HEK293 (cell line): ENCODE results near the gene KCNK4.
A peak's percentile ranks its signal among the peaks of the same experiment; 100 is the strongest.
"Not testable (repeated sequence)": the region's sequence is repeated elsewhere in the genome, so short reads cannot be mapped to it uniquely, and the experiment has no call there.

Experiments used
- CTCF ChIA-PET: fragments of 350-600 bp; formaldehyde crosslinking; extraction: SDS; loops from one replicate; lab custom pipeline; 2021; ENCODE audit warnings: antibody characterized with exemption; lab: Yijun Ruan, JAX
- POLR2A ChIA-PET: fragments of 300-600 bp; formaldehyde crosslinking; extraction: SDS; loops from one replicate; lab custom pipeline; 2020; ENCODE audit warnings: antibody characterized with exemption, inconsistent platforms; lab: Yijun Ruan, JAX
- H3K27ac ChIP-seq: fragments of 200-500 bp; sonication (Bioruptor generic); 2 replicates; pipeline ENCODE4 v1.5.1; 2014; ENCODE audit warnings: low read depth, low read length, control low read depth, inconsistent platforms; ENCODE audit errors: extremely low read depth
- H3K36me3 ChIP-seq, 2 experiments: fragments of 200-500 bp in 1 of 2; sonication (Bioruptor generic) in 1 of 2; 1 replicate in 1 of 2; 2 replicates in 1 of 2; pipeline ENCODE4 v1.5.1; 2014 to 2017; ENCODE audit warnings: inconsistent platforms in 2 of 2, low read length in 2 of 2; ENCODE audit not compliant: control insufficient read depth in 2 of 2, insufficient read depth in 1 of 2
- H3K4me1 ChIP-seq: fragments of 200-500 bp; sonication (Bioruptor generic); 2 replicates; pipeline ENCODE4 v1.5.1; 2014; ENCODE audit warnings: mild to moderate bottlenecking, low read length, inconsistent platforms; ENCODE audit not compliant: control insufficient read depth, insufficient read depth
- H3K4me3 ChIP-seq: 2 replicates; pipeline ENCODE4 v1.5.1; 2011; ENCODE audit warnings: low read depth, mild to moderate bottlenecking, control low read depth, low read length, moderate library complexity
- H3K9me3 ChIP-seq: fragments of 200-500 bp; sonication (Bioruptor generic); 2 replicates; pipeline ENCODE4 v1.5.1; 2014; ENCODE audit warnings: low read depth, low read length, inconsistent platforms; ENCODE audit not compliant: control insufficient read depth, insufficient read depth
- KLF10 ChIP-seq: fragments of 450-650 bp; IDR thresholded peaks from 2 replicates; pipeline ENCODE4 v1.5.1; 2018; ENCODE audit warnings: missing biosample characterization, mild to moderate bottlenecking, missing genetic modification characterization
- MZF1 ChIP-seq: fragments of 450-650 bp; formaldehyde crosslinking; IDR thresholded peaks from 2 replicates; pipeline ENCODE4 v1.5.1; 2017; ENCODE audit warnings: missing biosample characterization, missing genetic modification characterization, borderline replicate concordance
- WT1 ChIP-seq: fragments of 450-650 bp; formaldehyde crosslinking; IDR thresholded peaks from 2 replicates; pipeline ENCODE4 v1.5.1; 2016; ENCODE audit warnings: missing biosample characterization, missing genetic modification characterization
- ZBTB26 ChIP-seq: fragments of 450-650 bp; formaldehyde crosslinking; optimal IDR thresholded peaks from 2 replicates; pipeline ENCODE3; 2016; ENCODE audit warnings: missing biosample characterization, mild to moderate bottlenecking, missing genetic modification characterization
- ZEB2 ChIP-seq: fragments of 450-650 bp; formaldehyde crosslinking; IDR thresholded peaks from 2 replicates; pipeline ENCODE4 v1.5.1; 2016; ENCODE audit warnings: missing biosample characterization, missing genetic modification characterization
- ZFP69B ChIP-seq: fragments of 450-650 bp; formaldehyde crosslinking; IDR thresholded peaks from 2 replicates; pipeline ENCODE4 v1.5.1; 2016; ENCODE audit warnings: missing biosample characterization, missing genetic modification characterization
- ZNF19 ChIP-seq: fragments of 450-650 bp; formaldehyde crosslinking; IDR thresholded peaks from 2 replicates; pipeline ENCODE4; 2016; ENCODE audit warnings: missing biosample characterization, missing genetic modification characterization, low read depth
- ZNF24 ChIP-seq: fragments of 450-650 bp; formaldehyde crosslinking; IDR thresholded peaks from 2 replicates; pipeline ENCODE4 v1.5.1; 2016; ENCODE audit warnings: missing biosample characterization, missing genetic modification characterization
- ZNF26 ChIP-seq: fragments of 450-650 bp; formaldehyde crosslinking; IDR thresholded peaks from 2 replicates; pipeline ENCODE4 v1.5.1; 2016; ENCODE audit warnings: missing biosample characterization, missing genetic modification characterization
- ZNF324 ChIP-seq: fragments of 450-650 bp; formaldehyde crosslinking; IDR thresholded peaks from 2 replicates; pipeline ENCODE4 v1.5.1; 2016; ENCODE audit warnings: missing biosample characterization, missing genetic modification characterization
- ZNF404 ChIP-seq: fragments of 450-650 bp; formaldehyde crosslinking; IDR thresholded peaks from 2 replicates; pipeline ENCODE4 v1.5.1; 2017; ENCODE audit warnings: missing biosample characterization, missing genetic modification characterization
- ZNF510 ChIP-seq: fragments of 450-650 bp; formaldehyde crosslinking; IDR thresholded peaks from 2 replicates; pipeline ENCODE4 v1.5.1; 2018; ENCODE audit warnings: mild to moderate bottlenecking, missing genetic modification characterization, missing biosample characterization; ENCODE audit not compliant: insufficient replicate concordance
- ZNF747 ChIP-seq: fragments of 450-650 bp; formaldehyde crosslinking; IDR thresholded peaks from 2 replicates; pipeline ENCODE4 v1.5.1; 2016; ENCODE audit warnings: missing biosample characterization, missing genetic modification characterization
- ZNF843 ChIP-seq: fragments of 450-650 bp; formaldehyde crosslinking; IDR thresholded peaks from 2 replicates; pipeline ENCODE4 v1.5.1; 2016; ENCODE audit warnings: missing biosample characterization, missing genetic modification characterization
- TF ChIP-seq, protein P1 (sequence below): fragments of 450-650 bp; formaldehyde crosslinking; IDR thresholded peaks from 2 replicates; pipeline ENCODE4 v1.5.1; 2016; ENCODE audit warnings: missing biosample characterization, missing genetic modification characterization
- TF ChIP-seq, protein P2 (sequence below): fragments of 450-650 bp; formaldehyde crosslinking; IDR thresholded peaks from 2 replicates; pipeline ENCODE4 v1.5.1; 2016; ENCODE audit warnings: missing biosample characterization, missing genetic modification characterization

KCNK4 gene

DNA sequence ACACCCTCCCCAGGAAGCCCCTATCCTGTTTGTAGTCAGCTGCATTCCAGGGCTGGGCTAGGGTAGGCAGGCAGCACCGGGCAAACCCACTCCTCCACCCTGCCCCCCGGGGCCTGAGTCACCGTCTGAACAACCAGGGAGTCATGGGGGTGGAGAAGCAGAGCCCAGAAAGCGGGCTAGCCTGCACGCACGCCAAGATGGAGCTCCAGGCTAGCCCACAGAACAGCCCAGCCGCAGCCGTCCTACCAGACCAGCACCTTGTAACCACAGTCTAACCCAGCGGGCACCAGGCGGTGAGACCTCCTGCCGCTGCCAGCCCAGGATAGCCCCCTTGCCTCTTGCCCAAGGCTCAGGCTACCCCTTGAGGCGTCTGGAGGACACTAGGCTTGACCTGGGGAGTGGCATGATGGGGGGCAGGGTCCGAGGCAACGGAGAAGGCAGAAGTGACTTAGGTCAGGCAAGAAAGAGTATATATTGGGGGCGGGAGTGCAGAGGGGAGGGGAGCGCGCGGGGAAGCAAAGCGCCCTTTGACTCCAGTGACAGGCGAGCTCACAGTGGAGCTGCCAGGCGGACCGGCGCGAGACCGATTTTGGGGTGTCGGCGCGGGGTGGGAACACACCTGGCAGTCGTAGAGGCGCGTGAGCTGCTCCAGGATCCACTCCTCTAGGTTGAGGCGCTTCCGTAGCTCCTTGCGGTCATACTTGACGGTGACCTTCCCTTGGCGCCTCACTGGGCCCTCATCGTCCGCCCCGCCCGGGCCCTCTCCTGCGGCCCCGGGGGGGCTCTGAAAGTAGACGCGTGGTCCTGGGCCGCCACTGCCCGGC, 45.1 kb upstream of the KCNK4 start (continued):
- TF ChIP-seq, protein P1, sequence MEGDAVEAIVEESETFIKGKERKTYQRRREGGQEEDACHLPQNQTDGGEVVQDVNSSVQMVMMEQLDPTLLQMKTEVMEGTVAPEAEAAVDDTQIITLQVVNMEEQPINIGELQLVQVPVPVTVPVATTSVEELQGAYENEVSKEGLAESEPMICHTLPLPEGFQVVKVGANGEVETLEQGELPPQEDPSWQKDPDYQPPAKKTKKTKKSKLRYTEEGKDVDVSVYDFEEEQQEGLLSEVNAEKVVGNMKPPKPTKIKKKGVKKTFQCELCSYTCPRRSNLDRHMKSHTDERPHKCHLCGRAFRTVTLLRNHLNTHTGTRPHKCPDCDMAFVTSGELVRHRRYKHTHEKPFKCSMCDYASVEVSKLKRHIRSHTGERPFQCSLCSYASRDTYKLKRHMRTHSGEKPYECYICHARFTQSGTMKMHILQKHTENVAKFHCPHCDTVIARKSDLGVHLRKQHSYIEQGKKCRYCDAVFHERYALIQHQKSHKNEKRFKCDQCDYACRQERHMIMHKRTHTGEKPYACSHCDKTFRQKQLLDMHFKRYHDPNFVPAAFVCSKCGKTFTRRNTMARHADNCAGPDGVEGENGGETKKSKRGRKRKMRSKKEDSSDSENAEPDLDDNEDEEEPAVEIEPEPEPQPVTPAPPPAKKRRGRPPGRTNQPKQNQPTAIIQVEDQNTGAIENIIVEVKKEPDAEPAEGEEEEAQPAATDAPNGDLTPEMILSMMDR (tag by site-specific recombination), result no peak
- TF ChIP-seq, protein P2, sequence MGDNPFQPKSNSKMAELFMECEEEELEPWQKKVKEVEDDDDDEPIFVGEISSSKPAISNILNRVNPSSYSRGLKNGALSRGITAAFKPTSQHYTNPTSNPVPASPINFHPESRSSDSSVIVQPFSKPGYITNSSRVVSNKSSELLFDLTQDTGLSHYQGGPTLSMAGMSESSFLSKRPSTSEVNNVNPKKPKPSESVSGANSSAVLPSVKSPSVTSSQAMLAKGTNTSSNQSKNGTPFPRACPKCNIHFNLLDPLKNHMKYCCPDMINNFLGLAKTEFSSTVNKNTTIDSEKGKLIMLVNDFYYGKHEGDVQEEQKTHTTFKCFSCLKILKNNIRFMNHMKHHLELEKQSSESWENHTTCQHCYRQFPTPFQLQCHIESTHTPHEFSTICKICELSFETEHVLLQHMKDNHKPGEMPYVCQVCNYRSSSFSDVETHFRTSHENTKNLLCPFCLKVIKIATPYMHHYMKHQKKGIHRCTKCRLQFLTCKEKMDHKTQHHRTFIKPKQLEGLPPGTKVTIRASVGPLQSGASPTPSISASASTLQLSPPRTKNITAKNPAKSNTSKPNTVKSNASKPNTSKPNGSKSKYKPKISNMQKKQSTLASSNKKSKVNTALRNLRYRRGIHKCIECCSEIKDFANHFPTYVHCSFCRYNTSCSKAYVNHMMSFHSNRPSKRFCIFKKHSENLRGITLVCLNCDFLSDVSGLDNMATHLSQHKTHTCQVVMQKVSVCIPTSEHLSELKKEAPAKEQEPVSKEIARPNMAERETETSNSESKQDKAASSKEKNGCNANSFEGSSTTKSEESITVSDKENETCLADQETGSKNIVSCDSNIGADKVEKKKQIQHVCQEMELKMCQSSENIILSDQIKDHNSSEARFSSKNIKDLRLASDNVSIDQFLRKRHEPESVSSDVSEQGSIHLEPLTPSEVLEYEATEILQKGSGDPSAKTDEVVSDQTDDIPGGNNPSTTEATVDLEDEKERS (tag by site-specific recombination), result no peak
- TF ChIP-seq MZF1 (tag by site-specific recombination) (no peak), ZNF843 (tag by site-specific recombination) (peak; percentile 39), ZNF24 (tag by site-specific recombination) (no peak), ZNF747 (no peak), ZNF510 (no peak), ZNF26 (tag by site-specific recombination) (no peak), KLF10 (tag by site-specific recombination) (0 out of 2 replicates have a peak, but pooled peaks have one; percentile 2), ZFP69B (tag by site-specific recombination) (no peak), ZNF19 (tag by site-specific recombination) (no peak), ZBTB26 (peak; percentile 51), WT1 (tag by site-specific recombination) (no peak), ZNF404 (tag by site-specific recombination) (no peak), ZNF324 (no peak), ZEB2 (tag by site-specific recombination) (peak; percentile 69)

GRCh38 chr11:64246621-64246870, 44.6 kb upstream of the KCNK4 start:
- not testable (repeated sequence) for H3K9me3 ChIP-seq, H3K4me1 ChIP-seq
- Histone ChIP-seq H3K27ac (peak overlapping the region; percentile 66; the same call in 1 of the 2 replicates), H3K36me3 (peaks cover 0 to 20% of the 10 kb centered on the region in 2 experiments; a peak in 1 of 3 replicates), H3K4me3 (peak overlapping the region; percentile 68)
- POLR2A ChIA-PET, result interaction anchor here (1.1 to 7.2 kb wide), 6 partner anchors 14 to 71 kb away, joined by 3 to 96 read pairs (median 8); partner anchors contain the start of genes NUDT22, PRDX5, TRMT112 and TRPT1
- CTCF ChIA-PET, result interaction anchor here (1.7 kb wide), 2 partner anchors 8 to 58 kb away, joined by 5 to 8 read pairs; no protein-coding TSS in a partner anchor
